Hepatocyte (in vitro differentiated cells): ENCODE measurements around the gene MAST4.

Experiments used
- CTCF ChIP-seq: fragments of 200-600 bp; sonication (generic); IDR thresholded peaks from 2 replicates; pipeline ENCODE4 v1.5.1; 2016; ENCODE audit warnings: antibody characterized with exemption, mild to moderate bottlenecking; ENCODE audit not compliant: poor library complexity
- EZH2phosphoT487 ChIP-seq: fragments of 200-600 bp; sonication (generic); IDR thresholded peaks from one replicate; pipeline ENCODE4 v1.6.1; 2018; ENCODE audit warnings: antibody characterized with exemption, mild to moderate bottlenecking, low read depth, moderate library complexity; ENCODE audit not compliant: unreplicated experiment, severe bottlenecking

- TF ChIP-seq CTCF (no peak), EZH2phosphoT487 (no peak)
Measured at GRCh38 chr5:66967826-66968262, 371.7 kb downstream of the MAST4 start.
